B cell (primary cell): ENCODE measurements around the gene FAM237A. TPM values are rescaled to one million over a fixed set of nuclear protein-coding genes. Genes with fewer than 3 reads are reported as not detected.

ENCODE experiments used
- ATAC-seq: fragments of 200-7000 bp; cut with Tn5 transposase; one replicate; pipeline ENCODE4 v1.10.0; 2021; ENCODE audit warnings: low read depth, mild to moderate bottlenecking, moderate number of reproducible peaks, moderate library complexity
- CTCF ChIA-PET: fragments of 350-600 bp; sonication (Branson Sonifier 250); formaldehyde crosslinking; loops from one replicate; lab custom pipeline; 2021; ENCODE audit warnings: antibody characterized with exemption, inconsistent platforms; lab: Charles Lee
- POLR2A ChIA-PET: fragments of 350-600 bp; sonication (Branson Sonifier 250); formaldehyde crosslinking; loops from one replicate; lab custom pipeline; 2021; ENCODE audit warnings: antibody characterized with exemption; lab: Charles Lee
- DNase-seq: peaks from one replicate; pipeline ENCODE4 v3.0.0; 2013
- H2AFZ ChIP-seq: 2 replicates; pipeline ENCODE4 v1.6.1; 2012; ENCODE audit warnings: mild to moderate bottlenecking, low read depth, low read length; ENCODE audit not compliant: insufficient read depth, poor library complexity, severe bottlenecking
- H3K27ac ChIP-seq, 2 donors: 1 replicate in 1 of 2; 2 replicates in 1 of 2; pipeline ENCODE4 v1.5.1; 2012 to 2013; ENCODE audit warnings: low read length in 2 of 2, mild to moderate bottlenecking in 2 of 2, moderate library complexity in 1 of 2
- H3K27me3 ChIP-seq, 4 experiments: fragments of 200-600 bp in 1 of 4; sonication (generic) in 1 of 4; replicated peaks in 1 of 4; 1 replicate in 2 of 4; 2 replicates in 2 of 4; pipeline versions ENCODE4 v1.6.1 to v1.7.0; 2013 to 2016; ENCODE audit warnings: low read length in 3 of 4, mild to moderate bottlenecking in 2 of 4, mixed read lengths in 1 of 4, moderate library complexity in 1 of 4; ENCODE audit not compliant: insufficient read depth in 4 of 4, control insufficient read depth in 3 of 4; ENCODE audit errors: control extremely low read depth in 1 of 4
- H3K36me3 ChIP-seq, 2 experiments: replicated peaks in 1 of 2; 1 replicate in 1 of 2; 2 replicates in 1 of 2; pipeline versions ENCODE4 v1.6.1 to v1.7.1; 2013; ENCODE audit warnings: low read length in 1 of 2; ENCODE audit not compliant: insufficient read depth in 2 of 2, control insufficient read depth in 1 of 2; ENCODE audit errors: control extremely low read depth in 1 of 2, extremely low read depth in 1 of 2
- H3K4me1 ChIP-seq, 2 donors: fragments of 200-600 bp in 1 of 2; sonication (generic) in 1 of 2; 1 replicate in 1 of 2; 2 replicates in 1 of 2; pipeline versions ENCODE4 v1.5.1 to v1.6.1; 2013 to 2017; ENCODE audit warnings: low read length in 2 of 2; ENCODE audit not compliant: control insufficient read depth in 2 of 2, insufficient read depth in 2 of 2
- H3K4me2 ChIP-seq: replicated peaks from 2 replicates; pipeline ENCODE3; 2012; ENCODE audit warnings: mild to moderate bottlenecking, low read depth, low read length; ENCODE audit not compliant: poor library complexity, severe bottlenecking
- H3K4me3 ChIP-seq, 5 experiments: fragments of 200-600 bp in 1 of 5; sonication (generic) in 1 of 5; 1 replicate in 3 of 5; 2 replicates in 2 of 5; pipeline versions ENCODE4 v1.5.1 to v1.7.0; 2011 to 2016; ENCODE audit warnings: low read length in 4 of 5, mild to moderate bottlenecking in 4 of 5, low read depth in 2 of 5, control low read depth in 1 of 5, moderate library complexity in 1 of 5; ENCODE audit not compliant: insufficient read depth in 1 of 5; ENCODE audit errors: control extremely low read depth in 1 of 5, extremely low read depth in 1 of 5
- H3K79me2 ChIP-seq: fragments of 200-600 bp; sonication (generic); one replicate; pipeline ENCODE4 v1.6.0; 2016; ENCODE audit warnings: low read length; ENCODE audit not compliant: control insufficient read depth, insufficient read depth
- H3K9ac ChIP-seq: fragments of 200-600 bp; sonication (generic); 2 replicates; pipeline ENCODE4 v1.6.1; 2017; ENCODE audit warnings: mild to moderate bottlenecking, low read length, moderate library complexity
- H3K9me3 ChIP-seq, 3 donors: one replicate each; pipeline versions ENCODE4 v1.6.1 to v1.7.1; 2013; ENCODE audit warnings: low read length in 2 of 3; ENCODE audit not compliant: control insufficient read depth in 2 of 3, insufficient read depth in 1 of 3; ENCODE audit errors: control extremely low read depth in 1 of 3
- H4K20me1 ChIP-seq: 2 replicates; pipeline ENCODE4 v1.6.0; 2012; ENCODE audit warnings: mild to moderate bottlenecking, low read length; ENCODE audit not compliant: insufficient read depth, control insufficient read depth, poor library complexity, severe bottlenecking
- H3K27ac Mint-ChIP-seq: one replicate; pipeline ENCODE4 v1.8.0; 2021; ENCODE audit warnings: mixed read lengths
- H3K27me3 Mint-ChIP-seq: one replicate; pipeline ENCODE4 v1.8.0; 2021; ENCODE audit warnings: mixed read lengths
- H3K4me1 Mint-ChIP-seq: one replicate; pipeline ENCODE4 v1.8.0; 2021; ENCODE audit warnings: mixed read lengths
- H3K4me3 Mint-ChIP-seq: one replicate; pipeline ENCODE4 v1.8.0; 2021; ENCODE audit warnings: mixed read lengths
- H3K9me3 Mint-ChIP-seq: one replicate; pipeline ENCODE4 v1.8.0; 2022; ENCODE audit warnings: mixed read lengths; ENCODE audit not compliant: insufficient read depth
- CTCF ChIP-seq: fragments of 200-600 bp; IDR thresholded peaks from one replicate; pipeline ENCODE4 v1.8.0; 2022; ENCODE audit warnings: antibody characterized with exemption, mild to moderate bottlenecking
- EZH2 ChIP-seq: IDR thresholded peaks from 2 replicates; pipeline ENCODE4 v1.6.1; 2012; ENCODE audit warnings: borderline replicate concordance, low read depth, mild to moderate bottlenecking, moderate library complexity, low read length; ENCODE audit not compliant: insufficient read depth, poor library complexity, severe bottlenecking
- WGBS: methylation state at CpG from one replicate; pipeline ENCODE4 v1.1.5; 2013; ENCODE audit warnings: missing lambda C conversion rate; ENCODE audit not compliant: insufficient coverage; 5-methylcytosine and 5-hydroxymethylcytosine counted together
- intact Hi-C: fragments of 100-400 bp; cut with micrococcal nuclease; formaldehyde crosslinking; loops from one replicate; pipeline ENCODE4 v1.10.0; 2022
- polyA plus RNA-seq: library from polyadenylated mRNA; depleted of rRNA; stranded (reverse); fragments of >200 nt; gene quantifications from 2 replicates; pipeline ENCODE4 v1.2.3, GENCODE V29; 2012
- total RNA-seq, 2 donors: library from RNA; stranded (reverse); fragments of 120-200 nt in 1 of 2; gene quantifications; 1 replicate in 1 of 2; 2 replicates in 1 of 2; pipeline versions ENCODE4 v1.2.3 to v1.2.4, GENCODE V29; 2013 to 2022

Gene FAM237A
- total and polyA plus RNA-seq, 2 donors (not counting 1 experiment from before 2014, with no cell fraction given), result not detected

- Histone ChIP-seq H3K4me2 (no peak overlapping the region), H3K9ac (no peak overlapping the region), H2AFZ (no peak overlapping the region), H3K27ac (no peak overlapping the region), H4K20me1 (no peaks in the 10 kb centered on the region), H3K9me3 (peaks cover 1 to 8% (median 4%) of the 10 kb centered on the region in 3 donors), H3K79me2 (no peaks in the 10 kb centered on the region), H3K4me1 (no peaks in the 10 kb centered on the region), H3K27me3 (peaks cover 0 to 4% (median 2%) of the 10 kb centered on the region in 4 experiments), H3K4me3 (no peak overlapping the region), H3K36me3 (no peaks in the 10 kb centered on the region)
- intact Hi-C loops, result no loop called here
- ATAC-seq (no peak), DNase-seq (no peak)
- WGBS, result no CpG with 5 or more reads among the region's 1 CpG
- H3K9me3 Mint-ChIP-seq, result no peaks in the 10 kb centered on the region
- POLR2A ChIA-PET, result no interaction called here
- H3K27me3 Mint-ChIP-seq, result peaks cover 9% of the 10 kb centered on the region
- H3K4me1 Mint-ChIP-seq, result no peaks in the 10 kb centered on the region
- H3K27ac Mint-ChIP-seq, result no peak overlapping the region
- H3K4me3 Mint-ChIP-seq, result no peak overlapping the region
- TF ChIP-seq EZH2 (no peak), CTCF (no peak)
- CTCF ChIA-PET, result no interaction called here
These were observed 14.8 kb downstream of the FAM237A start for GRCh38 chr2:206657087-206657486.

GRCh38 chr2:206665251-206665650 lies 23.0 kb downstream of the FAM237A start:
- ATAC-seq, result no peak
- POLR2A ChIA-PET, result no interaction called here

More at GRCh38 chr2:206665251-206665650, 23.0 kb downstream of the FAM237A start:
- DNase-seq, result no peak
- TF ChIP-seq EZH2 (no peak), CTCF (no peak)
- no peaks in the 10 kb centered on the region for H4K20me1 ChIP-seq
- H3K9ac ChIP-seq, result no peak overlapping the region
- no peaks in the 10 kb centered on the region for H3K9me3 ChIP-seq
- Mint-ChIP-seq H3K27ac (no peak overlapping the region), H3K4me3 (no peak overlapping the region), H3K27me3 (peaks cover 17% of the 10 kb centered on the region), H3K4me1 (no peaks in the 10 kb centered on the region), H3K9me3 (no peaks in the 10 kb centered on the region)
- H3K27me3 ChIP-seq, result peaks cover 0 to 3% (median under 1%) of the 10 kb centered on the region in 4 experiments
- H3K4me2 ChIP-seq, result no peak overlapping the region
- no CpG with 5 or more reads among the region's 3 CpGs for WGBS
- no peak overlapping the region for H3K4me3 ChIP-seq
- no peaks in the 10 kb centered on the region for H3K36me3 ChIP-seq
- intact Hi-C loops, result no loop called here
- no peak overlapping the region for H3K27ac ChIP-seq
- no peaks in the 10 kb centered on the region for H3K79me2 ChIP-seq
- H2AFZ ChIP-seq, result no peak overlapping the region
- no peaks in the 10 kb centered on the region for H3K4me1 ChIP-seq
- CTCF ChIA-PET, result no interaction called here
